GM19452 (cell line): Measurements from ENCODE around the gene ERV3-1.
A peak's percentile ranks its signal among the peaks of the same experiment; 100 is the strongest.
"Not testable (repeated sequence)": the region's sequence is repeated elsewhere in the genome, so short reads cannot be mapped to it uniquely, and the experiment has no call there.

Experiments
- ATAC-seq: cut with Tn5 transposase; IDR thresholded peaks from one replicate; pipeline ENCODE4 v1.9.1; 2021; ENCODE audit not compliant: unreplicated experiment

The ERV3-1 gene

DNA sequence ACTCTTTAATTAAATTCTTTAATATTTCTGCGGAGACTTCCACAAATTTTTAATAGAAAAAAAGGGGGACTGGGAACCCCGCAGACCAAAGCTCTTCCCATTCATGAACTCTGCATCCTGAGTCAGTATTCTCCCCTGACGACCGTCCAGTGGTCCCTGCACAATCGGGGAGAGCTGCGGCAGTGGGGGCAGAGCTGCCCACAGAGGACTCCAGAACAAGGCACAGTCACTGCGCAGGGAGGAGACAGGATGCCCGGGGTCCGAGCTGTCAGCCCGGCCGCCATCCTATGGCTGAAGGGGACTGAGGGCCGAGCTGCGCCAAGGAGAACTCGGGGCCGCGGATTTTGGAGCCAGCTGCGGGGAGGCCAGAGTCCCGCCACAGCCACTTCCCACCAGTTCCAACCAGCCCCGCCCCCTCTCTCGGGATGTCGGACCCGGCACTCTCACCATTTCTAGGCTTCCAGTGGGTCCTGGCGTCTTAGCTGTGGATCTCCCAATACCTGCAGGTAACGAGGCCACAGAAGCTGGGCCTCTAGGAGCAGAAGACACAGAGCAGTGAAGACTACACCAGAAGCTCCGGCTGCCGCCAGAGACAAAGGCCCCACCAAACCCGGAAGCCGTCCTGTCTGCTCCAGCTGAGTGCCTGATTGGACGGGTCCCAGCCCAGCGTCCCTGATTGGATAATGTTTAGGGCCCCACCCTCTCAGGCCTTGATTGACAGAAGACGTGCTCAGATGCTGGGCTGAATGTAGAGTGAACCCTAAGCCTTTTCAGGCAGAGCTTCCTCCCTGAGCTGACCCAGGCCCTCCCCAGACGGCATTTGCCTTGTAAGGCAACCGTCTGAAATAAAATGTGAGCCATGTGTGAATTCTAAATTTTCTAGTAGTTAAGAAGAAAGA is at the start of gene ERV3-1:
Gene ERV3-1 (minus strand): TSS at position 594 of the 899 bp plus-strand sequence. CDS start 13,661 bp downstream, outside the sequence.
- ATAC-seq = peak; percentile 100

DNA sequence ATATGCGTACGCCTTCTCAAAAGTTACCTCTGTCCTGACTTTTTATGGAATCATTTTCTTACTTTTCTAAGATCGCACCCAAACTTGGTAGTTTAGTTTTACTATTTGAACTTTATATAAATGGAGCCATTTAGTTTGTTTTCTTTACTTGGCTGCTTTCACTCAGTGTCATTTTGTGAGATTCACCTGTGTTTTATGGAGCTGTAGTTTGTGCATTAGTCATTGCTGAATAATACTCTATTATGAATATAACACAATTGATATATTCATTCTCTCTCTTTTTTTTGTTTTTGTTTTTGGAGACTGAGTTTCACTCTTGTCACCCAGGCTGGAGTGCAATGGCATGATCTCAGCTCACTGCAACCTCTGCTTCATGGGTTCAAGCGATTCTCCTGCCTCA is 49.3 kb upstream of the ERV3-1 start:
- not testable (repeated sequence) for ATAC-seq

DNA sequence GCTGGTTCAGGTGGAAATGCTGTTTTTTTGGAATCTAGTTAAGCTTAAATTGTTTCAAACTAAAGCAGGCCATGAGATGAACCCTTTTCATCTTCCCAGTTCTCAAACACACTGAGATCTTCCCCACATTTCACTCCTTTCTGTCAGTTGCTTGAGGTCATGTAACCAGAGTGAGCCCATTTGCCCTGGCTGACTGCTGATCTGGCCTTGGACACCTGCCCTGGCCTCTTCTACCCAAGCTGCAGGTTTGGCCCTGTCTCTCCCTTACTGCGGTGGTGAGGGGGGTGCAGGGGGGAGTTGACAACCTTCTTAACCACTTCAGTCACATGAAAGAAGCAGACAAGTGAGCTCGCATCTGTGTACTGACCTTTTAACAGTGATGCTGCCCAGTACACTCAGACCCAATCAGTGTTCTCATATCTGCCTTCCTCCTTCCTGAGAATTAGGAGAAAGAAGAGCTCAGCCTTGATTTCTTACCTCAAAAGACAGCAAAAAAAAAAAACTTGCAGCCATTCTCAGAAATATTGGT is 48.0 kb upstream of the ERV3-1 start:
- ATAC-seq = not testable (repeated sequence)

DNA sequence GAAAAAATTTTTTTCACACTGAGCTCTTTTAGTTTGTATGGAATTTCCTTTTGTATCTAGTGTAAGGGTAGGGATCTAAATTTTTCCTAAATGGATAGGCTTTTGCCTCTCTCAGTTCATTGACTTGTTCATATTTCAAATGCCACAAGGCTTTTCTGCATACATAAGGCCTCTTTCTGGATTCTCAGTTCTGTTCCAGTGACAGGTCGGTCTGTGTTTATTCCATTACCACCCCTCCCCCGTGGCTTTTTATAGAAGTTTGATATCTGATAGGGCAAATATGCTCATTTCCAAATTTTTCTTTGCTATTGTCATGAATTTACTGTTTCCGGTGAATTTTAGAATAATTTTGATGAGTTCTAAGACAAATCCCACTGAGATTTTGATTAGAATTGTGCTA is 45.2 kb upstream of the ERV3-1 start:
- ATAC-seq = not testable (repeated sequence)

GRCh38 chr7:65051139-65051538 is 44.7 kb upstream of the ERV3-1 start:
- ATAC-seq = not testable (repeated sequence)

GRCh38 chr7:65046329-65046728 is 39.8 kb upstream of the ERV3-1 start:
- ATAC-seq = not testable (repeated sequence)

- ATAC-seq = not testable (repeated sequence)
Observed at GRCh38 chr7:65045589-65045988, 39.1 kb upstream of the ERV3-1 start.

- peak; percentile 12 for ATAC-seq
Observed at GRCh38 chr7:65038767-65039166, 32.3 kb upstream of the ERV3-1 start.

GRCh38 chr7:65037740-65038688 is 31.5 kb upstream of the ERV3-1 start:
- ATAC-seq = peak; percentile 90

- ATAC-seq = not testable (repeated sequence)
Observed at GRCh38 chr7:65036526-65036925, 30.0 kb upstream of the ERV3-1 start.

GRCh38 chr7:65035469-65035868 is 29.0 kb upstream of the ERV3-1 start:
- ATAC-seq = not testable (repeated sequence)

DNA sequence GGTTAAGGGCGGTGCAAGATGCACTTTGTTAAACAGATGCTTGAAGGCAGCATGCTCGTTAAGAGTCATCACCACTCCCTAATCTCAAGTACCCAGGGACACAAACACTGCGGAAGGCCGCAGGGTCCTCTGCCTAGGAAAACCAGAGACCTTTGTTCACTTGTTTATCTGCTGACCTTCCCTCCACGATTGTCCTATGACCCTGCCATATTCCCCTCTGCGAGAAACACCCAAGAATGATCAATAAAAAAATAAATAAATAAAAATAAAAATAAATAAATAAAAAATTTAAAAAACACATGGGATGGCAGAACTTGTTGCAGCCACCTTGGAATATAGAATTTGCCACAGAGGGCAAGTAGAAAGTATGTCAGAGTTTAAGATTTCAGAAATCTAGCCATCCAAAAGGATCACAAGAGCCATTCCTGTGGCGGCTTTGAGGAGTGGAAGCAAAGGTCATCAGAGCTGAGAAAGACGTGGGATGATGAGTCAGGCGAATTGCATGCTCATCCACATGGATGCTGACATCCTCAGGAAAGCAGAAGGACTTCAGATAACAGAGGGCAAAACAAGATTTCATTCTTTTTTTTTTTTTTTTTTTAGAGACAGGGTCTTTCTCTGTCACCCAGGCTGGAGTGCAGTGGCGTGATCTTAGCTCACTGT is 27.8 kb upstream of the ERV3-1 start:
- not testable (repeated sequence) for ATAC-seq

- ATAC-seq = not testable (repeated sequence)
Observed at GRCh38 chr7:65033391-65033790, 26.9 kb upstream of the ERV3-1 start.

DNA sequence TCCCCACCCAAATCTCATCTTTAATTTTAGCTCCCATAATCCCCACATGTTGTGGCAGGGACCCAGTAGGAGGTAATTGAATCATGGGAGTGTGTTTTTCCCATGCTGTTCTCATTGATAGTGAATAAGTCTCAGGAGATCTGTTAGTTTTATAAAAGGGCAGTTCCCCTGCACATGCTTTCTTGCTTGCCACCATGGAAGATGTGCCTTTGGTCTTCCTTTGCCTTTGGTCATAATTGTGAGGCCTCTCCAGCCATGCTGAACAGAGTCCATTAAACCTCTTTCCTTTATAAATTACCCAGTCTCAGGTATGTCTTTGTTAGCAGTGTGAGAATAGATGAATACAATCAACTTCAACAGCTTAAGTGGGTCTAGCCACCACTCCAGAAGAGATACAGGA is 18.5 kb upstream of the ERV3-1 start:
- not testable (repeated sequence) for ATAC-seq

GRCh38 chr7:65020978-65021377 is 14.5 kb upstream of the ERV3-1 start:
- not testable (repeated sequence) for ATAC-seq

DNA sequence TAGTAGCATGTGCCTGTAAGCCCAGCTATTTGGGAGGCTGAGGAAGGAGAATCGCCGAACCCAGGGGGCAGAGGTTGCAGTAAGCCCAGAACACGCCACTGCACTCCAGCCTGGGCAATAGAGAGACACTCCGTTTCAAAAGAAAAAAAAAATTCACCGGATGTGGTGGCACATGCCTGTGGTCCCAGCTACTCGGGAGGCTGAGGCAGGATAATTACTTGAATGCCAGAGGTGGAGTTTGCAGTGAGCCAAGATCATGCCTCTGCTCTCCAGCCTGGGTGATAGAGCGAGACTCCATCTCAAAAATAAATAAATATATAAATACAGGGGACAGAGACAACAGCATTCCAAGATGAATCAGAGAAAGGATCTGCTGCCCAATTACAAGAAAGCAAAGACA is 3.4 kb upstream of the ERV3-1 start:
- ATAC-seq = not testable (repeated sequence)

DNA sequence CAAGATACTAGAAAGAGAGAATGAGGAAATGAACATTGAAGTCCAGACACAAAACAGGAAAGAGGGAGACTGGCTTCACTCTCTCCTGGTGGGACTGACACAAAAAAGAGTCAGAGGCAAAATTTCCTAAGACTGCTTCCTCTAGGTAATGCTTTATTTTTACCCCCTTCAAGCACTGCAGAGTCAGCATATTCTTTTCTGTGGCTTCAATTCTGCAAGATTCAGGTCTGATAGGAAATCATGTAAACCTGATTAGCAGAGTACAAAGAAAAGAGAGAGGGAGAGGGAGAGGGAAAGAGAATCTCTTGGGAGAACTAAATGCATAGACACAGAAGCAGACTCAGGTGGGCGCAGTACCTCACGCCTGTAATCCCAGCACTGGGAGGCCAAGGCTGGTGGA is 2.9 kb upstream of the ERV3-1 start:
- not testable (repeated sequence) for ATAC-seq

- not testable (repeated sequence) for ATAC-seq
Observed at GRCh38 chr7:65007036-65007435, 549 bp upstream of the ERV3-1 start.

GRCh38 chr7:65004575-65004974 is 1.9 kb downstream of the ERV3-1 start:
- no peak for ATAC-seq

GRCh38 chr7:65002972-65003585 is 3.4 kb downstream of the ERV3-1 start:
- no peak for ATAC-seq
